Measurements from ENCODE around the gene SLC22A8. TPM values are rescaled to one million over a fixed set of nuclear protein-coding genes. Genes with fewer than 3 reads are reported as not detected.

SLC22A8 gene
- total RNA-seq, 1 donor from 2014 or later: not detected

- no peak for TF ChIP-seq CTCF (IDR thresholded peaks at IDR 0.05; ENCODE audit: insufficient read depth, low read length, severe bottlenecking)
- no peak for FAIRE-seq
- H3K27me3 ChIP-seq (ENCODE audit: control insufficient read depth, insufficient read depth, low read length): peaks cover 1% of the 10 kb centered on the region
Measured at GRCh38 chr11:63012839-63013238, 2.8 kb downstream of the SLC22A8 start.

DNA sequence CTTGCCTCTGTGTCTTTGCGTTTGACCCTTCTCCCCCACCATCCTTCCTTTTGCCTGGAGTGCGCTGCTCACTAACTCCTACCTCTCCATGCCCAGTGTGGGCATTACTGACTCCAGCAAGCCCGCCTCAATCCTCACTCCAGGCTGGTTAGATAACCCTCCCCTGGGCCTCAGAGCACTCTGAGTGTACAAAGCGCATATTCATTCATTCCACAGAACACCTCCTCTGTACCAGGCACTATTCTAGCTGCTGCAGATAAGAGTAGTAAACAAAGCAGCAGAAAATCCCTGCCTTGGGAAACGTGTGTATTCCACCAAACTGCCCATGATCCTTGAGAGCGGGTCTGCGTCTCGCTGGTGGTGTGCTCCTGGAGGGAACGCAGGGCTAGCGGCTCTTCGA, 3.2 kb downstream of the SLC22A8 start:
- FAIRE-seq: no peak
- peaks cover 1% of the 10 kb centered on the region for H3K27me3 ChIP-seq (ENCODE audit: control insufficient read depth, insufficient read depth, low read length)
- no peak for TF ChIP-seq CTCF (IDR thresholded peaks at IDR 0.05; ENCODE audit: insufficient read depth, low read length, severe bottlenecking)
- no peaks in the 10 kb centered on the region for H3K36me3 ChIP-seq (ENCODE audit: control insufficient read depth, insufficient read depth, low read length)
- no peak for DNase-seq (ENCODE audit: low read depth)
- H3K4me3 ChIP-seq (ENCODE audit: low read depth, low read length): no peak overlapping the region

More at GRCh38 chr11:63012839-63013238, 2.8 kb downstream of the SLC22A8 start:
- Histone ChIP-seq H3K4me3 (ENCODE audit: low read depth, low read length) (no peak overlapping the region), H3K36me3 (ENCODE audit: control insufficient read depth, insufficient read depth, low read length) (no peaks in the 10 kb centered on the region)
- no peak for DNase-seq (ENCODE audit: low read depth)

DNA sequence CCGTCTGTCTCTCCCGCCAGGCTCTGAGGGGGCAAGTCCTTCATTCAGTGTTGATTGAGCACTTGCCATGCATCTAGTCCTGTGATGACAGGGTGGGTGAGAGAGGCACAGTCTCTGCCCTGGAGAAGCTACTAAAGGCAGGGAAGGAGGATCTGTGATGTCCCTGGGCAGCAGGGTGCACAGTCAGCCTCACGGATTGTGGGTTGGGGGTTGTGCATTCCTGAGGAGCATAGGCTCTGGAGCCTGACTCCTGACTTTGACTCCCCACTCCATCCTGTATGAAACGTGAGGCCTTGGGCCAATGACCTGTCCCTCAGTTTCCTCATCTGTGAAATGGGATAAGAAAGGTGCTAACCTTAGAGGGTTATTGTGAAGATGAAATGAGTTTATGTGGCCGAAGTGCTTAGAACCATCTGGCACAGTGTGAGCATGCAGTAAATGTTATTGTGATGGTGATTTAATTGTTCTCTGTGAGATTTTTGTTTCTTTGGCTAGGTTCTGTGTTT, 4.7 kb downstream of the SLC22A8 start:
- Histone ChIP-seq H3K4me3 (ENCODE audit: low read depth, low read length) (no peak overlapping the region), H3K36me3 (ENCODE audit: control insufficient read depth, insufficient read depth, low read length) (no peaks in the 10 kb centered on the region), H3K27me3 (ENCODE audit: control insufficient read depth, insufficient read depth, low read length) (peaks cover 1% of the 10 kb centered on the region)
- FAIRE-seq: peak; percentile 43
- DNase-seq (ENCODE audit: low read depth): no peak
- no peak for TF ChIP-seq CTCF (IDR thresholded peaks at IDR 0.05; ENCODE audit: insufficient read depth, low read length, severe bottlenecking)

- DNase-seq (ENCODE audit: low read depth) (no peak), FAIRE-seq (no peak)
- Histone ChIP-seq H3K36me3 (ENCODE audit: control insufficient read depth, insufficient read depth, low read length) (no peaks in the 10 kb centered on the region), H3K4me3 (ENCODE audit: low read depth, low read length) (no peak overlapping the region), H3K27me3 (ENCODE audit: control insufficient read depth, insufficient read depth, low read length) (peaks cover 3% of the 10 kb centered on the region)
- TF ChIP-seq CTCF (IDR thresholded peaks at IDR 0.05; ENCODE audit: insufficient read depth, low read length, severe bottlenecking): no peak
Measured at GRCh38 chr11:63007920-63008319, 7.7 kb downstream of the SLC22A8 start.

DNA sequence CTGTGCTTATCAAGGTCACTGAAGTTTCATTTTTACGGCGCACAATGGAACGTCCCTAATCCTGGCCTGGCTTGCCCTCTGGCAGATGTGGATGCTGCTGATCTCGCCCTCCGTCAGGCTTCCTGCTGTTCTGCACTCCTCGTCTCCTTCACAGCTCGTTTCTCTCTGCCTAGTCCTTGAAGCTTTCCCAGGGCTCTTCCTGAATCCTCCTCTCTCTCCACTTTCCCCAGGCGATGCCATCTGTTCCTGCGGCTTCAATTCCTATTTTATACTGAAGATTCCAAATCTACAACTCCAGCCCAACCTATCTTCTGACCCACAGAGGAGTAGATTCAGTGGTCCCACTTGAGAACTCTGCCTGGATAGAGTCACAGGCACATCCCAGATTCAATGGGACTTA, 14.2 kb downstream of the SLC22A8 start:
- Histone ChIP-seq H3K27me3 (ENCODE audit: control insufficient read depth, insufficient read depth, low read length) (peaks cover 1% of the 10 kb centered on the region), H3K4me3 (ENCODE audit: low read depth, low read length) (no peak overlapping the region), H3K36me3 (ENCODE audit: control insufficient read depth, insufficient read depth, low read length) (no peaks in the 10 kb centered on the region)
- no peak for TF ChIP-seq CTCF (IDR thresholded peaks at IDR 0.05; ENCODE audit: insufficient read depth, low read length, severe bottlenecking)
- no peak for DNase-seq (ENCODE audit: low read depth)
- FAIRE-seq: no peak

DNA sequence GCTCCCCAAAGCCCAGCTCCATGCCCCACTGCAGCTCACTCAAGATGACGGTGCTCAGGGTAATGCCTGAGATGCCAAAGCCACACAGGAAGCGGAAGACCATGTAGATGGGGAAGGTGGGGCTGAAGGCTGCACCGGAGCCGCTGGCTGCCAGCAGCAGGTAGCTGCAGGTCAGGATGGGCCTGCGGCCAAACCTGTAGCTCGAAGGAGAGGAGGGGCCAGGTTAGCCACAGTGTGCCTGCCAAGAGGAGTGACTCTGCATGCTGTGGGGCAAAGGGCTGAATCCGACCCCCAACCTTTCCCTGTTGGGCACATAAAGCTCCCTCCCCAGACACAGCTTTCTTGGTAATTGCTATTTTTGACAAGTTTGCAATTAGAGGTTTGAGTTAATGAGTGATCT, 16.0 kb downstream of the SLC22A8 start:
- no peaks in the 10 kb centered on the region for H3K36me3 ChIP-seq (ENCODE audit: control insufficient read depth, insufficient read depth, low read length)
- no peak for TF ChIP-seq CTCF (IDR thresholded peaks at IDR 0.05; ENCODE audit: insufficient read depth, low read length, severe bottlenecking)
- FAIRE-seq (no peak), DNase-seq (ENCODE audit: low read depth) (peak; percentile 73)
- no peaks in the 10 kb centered on the region for H3K27me3 ChIP-seq (ENCODE audit: control insufficient read depth, insufficient read depth, low read length)
- no peak overlapping the region for H3K4me3 ChIP-seq (ENCODE audit: low read depth, low read length)

Data from bronchial epithelial cell (primary cell).